H9 (cell line): ENCODE measurements around the gene GANAB. TPM values are rescaled to one million over a fixed set of nuclear protein-coding genes. Genes with fewer than 3 reads are reported as not detected.

Source experiments
- DNase-seq: peaks from one replicate; pipeline ENCODE4 v3.0.0-alpha.2; 2017
- H2AFZ ChIP-seq: one replicate; pipeline ENCODE4 v1.6.1; 2013; ENCODE audit warnings: mild to moderate bottlenecking, low read length, control low read depth, moderate library complexity
- H2AK5ac ChIP-seq: 2 replicates; pipeline ENCODE4 v1.6.1; 2013; ENCODE audit warnings: low read length, control low read depth, mixed read lengths; ENCODE audit not compliant: insufficient read length
- H2BK120ac ChIP-seq: one replicate; pipeline ENCODE4 v1.6.1; 2013; ENCODE audit warnings: low read depth, mild to moderate bottlenecking, low read length, control low read depth, inconsistent platforms; ENCODE audit not compliant: poor library complexity, severe bottlenecking
- H2BK12ac ChIP-seq: 2 replicates; pipeline ENCODE4 v1.6.1; 2013; ENCODE audit warnings: low read length, control low read depth, mixed read lengths, low read depth; ENCODE audit not compliant: insufficient read length
- H2BK15ac ChIP-seq: 2 replicates; pipeline ENCODE4 v1.6.1; 2013; ENCODE audit warnings: low read depth, low read length, control low read depth
- H2BK20ac ChIP-seq: one replicate; pipeline ENCODE4 v1.6.1; 2013; ENCODE audit warnings: low read depth, mild to moderate bottlenecking, low read length, control low read depth, inconsistent platforms; ENCODE audit not compliant: poor library complexity, severe bottlenecking
- H2BK5ac ChIP-seq: 2 replicates; pipeline ENCODE4 v1.6.1; 2013; ENCODE audit warnings: low read length, control low read depth, mixed read lengths; ENCODE audit not compliant: insufficient read length
- H3K14ac ChIP-seq: 2 replicates; pipeline ENCODE4 v1.6.1; 2013; ENCODE audit warnings: low read length, control low read depth; ENCODE audit not compliant: insufficient read depth
- H3K18ac ChIP-seq: 2 replicates; pipeline ENCODE4 v1.6.1; 2013; ENCODE audit warnings: low read depth, mild to moderate bottlenecking, mixed read lengths, low read length, control low read depth; ENCODE audit not compliant: insufficient read length
- H3K23ac ChIP-seq: 2 replicates; pipeline ENCODE4 v1.6.1; 2013; ENCODE audit warnings: low read length, control low read depth, mixed read lengths, low read depth; ENCODE audit not compliant: insufficient read length
- H3K23me2 ChIP-seq: 2 replicates; pipeline ENCODE4 v1.6.1; 2013; ENCODE audit warnings: low read depth, mild to moderate bottlenecking, mixed read lengths, low read length, control low read depth; ENCODE audit not compliant: insufficient read length, poor library complexity, severe bottlenecking
- H3K27ac ChIP-seq: 2 replicates; pipeline ENCODE4 v1.5.1; 2013; ENCODE audit warnings: low read length, control low read depth, mixed read lengths, low read depth; ENCODE audit not compliant: insufficient read length
- H3K27me3 ChIP-seq: 2 replicates; pipeline ENCODE4 v1.6.1; 2013; ENCODE audit warnings: low read length, control low read depth, inconsistent platforms; ENCODE audit not compliant: insufficient read depth
- H3K4ac ChIP-seq: 2 replicates; pipeline ENCODE4 v1.6.1; 2013; ENCODE audit warnings: low read depth, mild to moderate bottlenecking, control low read depth, inconsistent platforms, low read length, moderate library complexity
- H3K4me1 ChIP-seq: 2 replicates; pipeline ENCODE4 v1.6.1; 2013; ENCODE audit warnings: low read length, control low read depth, inconsistent platforms; ENCODE audit not compliant: insufficient read depth
- H3K4me2 ChIP-seq: 2 replicates; pipeline ENCODE4 v1.6.1; 2013; ENCODE audit warnings: low read length, control low read depth, mixed read lengths; ENCODE audit not compliant: insufficient read length, insufficient read depth
- H3K56ac ChIP-seq: 2 replicates; pipeline ENCODE4 v1.6.1; 2013; ENCODE audit warnings: low read depth, mild to moderate bottlenecking, mixed read lengths, low read length, control low read depth; ENCODE audit not compliant: insufficient read length
- H3K79me1 ChIP-seq: 2 replicates; pipeline ENCODE4 v1.6.1; 2013; ENCODE audit warnings: low read depth, mild to moderate bottlenecking, moderate library complexity, low read length, control low read depth, inconsistent platforms; ENCODE audit not compliant: insufficient read depth, poor library complexity, severe bottlenecking
- H3K79me2 ChIP-seq: 2 replicates; pipeline ENCODE4 v1.6.1; 2013; ENCODE audit warnings: low read length, control low read depth, inconsistent platforms; ENCODE audit not compliant: insufficient read depth
- H3K9ac ChIP-seq: 2 replicates; pipeline ENCODE4 v1.6.1; 2013; ENCODE audit warnings: low read length, control low read depth, mixed read lengths; ENCODE audit not compliant: insufficient read length; ENCODE audit errors: extremely low read depth
- H3K9me3 ChIP-seq: one replicate; pipeline ENCODE4 v1.6.1; 2013; ENCODE audit warnings: low read depth, low read length, inconsistent platforms; ENCODE audit not compliant: control insufficient read depth
- H3T11ph ChIP-seq: one replicate; pipeline ENCODE4 v1.6.1; 2013; ENCODE audit warnings: mild to moderate bottlenecking, low read length, control low read depth, inconsistent platforms
- H4K20me1 ChIP-seq: one replicate; pipeline ENCODE4 v1.6.1; 2013; ENCODE audit not compliant: control insufficient read depth, insufficient read length, insufficient read depth
- H4K5ac ChIP-seq: 2 replicates; pipeline ENCODE4 v1.6.1; 2013; ENCODE audit warnings: low read depth, mild to moderate bottlenecking, mixed read lengths, low read length, control low read depth; ENCODE audit not compliant: insufficient read length
- H4K8ac ChIP-seq: replicated peaks from 2 replicates; pipeline ENCODE4 v1.6.1; 2013; ENCODE audit warnings: low read length, control low read depth, mixed read lengths, low read depth; ENCODE audit not compliant: insufficient read length
- H4K91ac ChIP-seq: 2 replicates; pipeline ENCODE4 v1.6.1; 2013; ENCODE audit warnings: low read depth, mild to moderate bottlenecking, moderate library complexity, mixed read lengths, low read length, control low read depth; ENCODE audit not compliant: insufficient read length
- H3K27ac Mint-ChIP-seq, 3 experiments: 2 replicates in 2 of 3; 3 replicates in 1 of 3; pipeline ENCODE4 v1.8.0; 2020 to 2021; ENCODE audit warnings: mixed read lengths in 3 of 3, mild to moderate bottlenecking in 1 of 3, moderate library complexity in 1 of 3
- H3K27me3 Mint-ChIP-seq: 2 replicates; pipeline ENCODE4 v1.8.0; 2021; ENCODE audit warnings: low read depth, mild to moderate bottlenecking, moderate library complexity, mixed read lengths
- H3K36me3 Mint-ChIP-seq, 3 experiments: 2 replicates in 2 of 3; 3 replicates in 1 of 3; pipeline ENCODE4 v1.8.0; 2020 to 2021; ENCODE audit warnings: low read depth in 3 of 3, mixed read lengths in 3 of 3; ENCODE audit not compliant: insufficient read depth in 1 of 3
- H3K4me1 Mint-ChIP-seq, 2 experiments: 2 replicates each; pipeline ENCODE4 v1.8.0; 2020; ENCODE audit warnings: mixed read lengths in 2 of 2
- H3K4me3 Mint-ChIP-seq, 2 experiments: 2 replicates in 1 of 2; 3 replicates in 1 of 2; pipeline ENCODE4 v1.8.0; 2020 to 2021; ENCODE audit warnings: mild to moderate bottlenecking in 2 of 2, mixed read lengths in 2 of 2, moderate library complexity in 1 of 2
- H3K9me3 Mint-ChIP-seq, 2 experiments: 2 replicates in 1 of 2; 3 replicates in 1 of 2; pipeline ENCODE4 v1.8.0; 2020; ENCODE audit warnings: mild to moderate bottlenecking in 2 of 2, mixed read lengths in 2 of 2, moderate library complexity in 1 of 2
- WGBS: extraction: QIAGEN DNeasy Blood & Tissue Kit; methylation state at CpG from one replicate; pipeline ENCODE4 v1.1.7; 2013; ENCODE audit warnings: missing lambda C conversion rate, low lambda C conversion rate, mixed read lengths; ENCODE audit not compliant: insufficient read length; ENCODE audit errors: extremely low coverage; 5-methylcytosine and 5-hydroxymethylcytosine counted together
- total RNA-seq: library from RNA; stranded (reverse); gene quantifications from 2 replicates; pipeline ENCODE4 v1.2.1, GENCODE V29; 2021
- TF ChIP-seq, protein P1 (sequence below): fragments of 200-600 bp; sonication (generic); conservative IDR thresholded peaks from 3 replicates; pipeline ENCODE4 v1.8.0; 2021; ENCODE audit warnings: antibody characterized with exemption, mild to moderate bottlenecking

Gene GANAB
- total RNA-seq, 1 experiment from 2014 or later: 387 TPM

DNA sequence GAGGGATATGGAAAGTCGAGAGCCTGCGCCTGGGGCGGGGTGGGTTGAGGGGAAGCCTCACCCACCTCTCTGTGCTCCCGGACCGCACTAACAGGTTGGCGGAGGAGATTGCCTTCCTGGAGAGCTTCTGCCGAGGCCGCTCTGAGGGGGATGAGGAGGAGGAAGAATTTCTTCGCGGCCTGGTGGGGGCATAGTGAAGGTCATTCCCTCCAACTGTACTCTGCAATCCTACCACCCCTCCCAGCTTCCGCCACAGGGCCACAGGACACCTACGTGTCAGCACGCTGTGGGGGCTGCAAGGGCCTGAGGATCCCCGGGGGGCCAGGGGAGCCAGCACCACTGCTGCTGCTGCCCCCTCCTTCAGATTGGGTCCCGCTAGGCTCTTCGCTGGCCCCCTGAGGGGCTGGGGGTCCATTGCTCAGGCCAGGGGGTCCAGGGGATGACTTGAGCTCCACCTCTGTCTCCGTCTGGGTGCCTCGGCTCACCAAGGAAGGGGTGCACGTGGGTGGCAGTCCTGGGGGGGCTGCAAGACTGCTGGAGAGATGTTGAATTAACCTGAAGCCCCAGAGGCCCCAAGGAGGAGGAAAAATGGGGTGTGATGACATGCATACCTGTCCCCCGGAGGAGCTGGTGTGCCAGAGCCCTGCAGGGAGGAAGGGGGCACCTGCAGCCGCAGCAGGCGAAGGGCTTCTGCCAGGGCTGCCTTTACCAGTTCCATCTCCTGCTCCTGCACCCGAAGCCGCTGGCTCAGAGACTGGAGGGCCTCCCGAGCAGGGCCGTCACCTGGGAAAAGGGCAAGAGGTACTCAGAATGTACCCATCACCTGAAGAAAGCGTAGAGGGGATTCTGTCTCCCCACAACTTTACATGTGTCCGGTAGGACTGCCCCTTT, 35.4 kb downstream of the GANAB start:
- Histone ChIP-seq H2AFZ (no peak overlapping the region), H3K9ac (no peak overlapping the region)
- no CpG with 5 or more reads among the region's 28 CpGs for WGBS

More for the DNA sequence above, 35.4 kb downstream of the GANAB start:
- Mint-ChIP-seq H3K27ac (peak overlapping the region in 1 of 3 experiments; percentile 12; a peak in 1 of 7 replicates), H3K36me3 (peaks cover 0 to 14% (median 0%) of the 10 kb centered on the region in 3 experiments; a peak in 4 of 7 replicates), H3K4me1 (peaks cover 27 to 47% of the 10 kb centered on the region in 2 experiments), H3K9me3 (no peaks in the 10 kb centered on the region), H3K4me3 (peak overlapping the region; percentile 85 to 86), H3K27me3 (peaks cover 4% of the 10 kb centered on the region)
- Histone ChIP-seq H3K23ac (no peak overlapping the region), H2BK5ac (no peak overlapping the region), H2BK20ac (no peak overlapping the region), H2BK120ac (no peak overlapping the region), H4K20me1 (no peaks in the 10 kb centered on the region), H3K23me2 (peaks cover 13% of the 10 kb centered on the region), H3K18ac (no peak overlapping the region), H3K4me2 (peak overlapping the region; percentile 90), H3K56ac (no peak overlapping the region), H2AK5ac (no peak overlapping the region), H4K8ac (no peak overlapping the region), H3K79me1 (no peaks in the 10 kb centered on the region), H2BK15ac (no peak overlapping the region), H3K4ac (no peak overlapping the region), H3K27me3 (no peaks in the 10 kb centered on the region), H3K79me2 (no peaks in the 10 kb centered on the region), H3K9me3 (no peaks in the 10 kb centered on the region), H3K27ac (no peak overlapping the region), H2BK12ac (no peak overlapping the region), H4K91ac (no peak overlapping the region), H3K4me1 (no peaks in the 10 kb centered on the region), H3K14ac (no peak overlapping the region; the same call in 1 of the 2 replicates), H3T11ph (no peak overlapping the region), H4K5ac (no peak overlapping the region)
- TF ChIP-seq, protein P1, sequence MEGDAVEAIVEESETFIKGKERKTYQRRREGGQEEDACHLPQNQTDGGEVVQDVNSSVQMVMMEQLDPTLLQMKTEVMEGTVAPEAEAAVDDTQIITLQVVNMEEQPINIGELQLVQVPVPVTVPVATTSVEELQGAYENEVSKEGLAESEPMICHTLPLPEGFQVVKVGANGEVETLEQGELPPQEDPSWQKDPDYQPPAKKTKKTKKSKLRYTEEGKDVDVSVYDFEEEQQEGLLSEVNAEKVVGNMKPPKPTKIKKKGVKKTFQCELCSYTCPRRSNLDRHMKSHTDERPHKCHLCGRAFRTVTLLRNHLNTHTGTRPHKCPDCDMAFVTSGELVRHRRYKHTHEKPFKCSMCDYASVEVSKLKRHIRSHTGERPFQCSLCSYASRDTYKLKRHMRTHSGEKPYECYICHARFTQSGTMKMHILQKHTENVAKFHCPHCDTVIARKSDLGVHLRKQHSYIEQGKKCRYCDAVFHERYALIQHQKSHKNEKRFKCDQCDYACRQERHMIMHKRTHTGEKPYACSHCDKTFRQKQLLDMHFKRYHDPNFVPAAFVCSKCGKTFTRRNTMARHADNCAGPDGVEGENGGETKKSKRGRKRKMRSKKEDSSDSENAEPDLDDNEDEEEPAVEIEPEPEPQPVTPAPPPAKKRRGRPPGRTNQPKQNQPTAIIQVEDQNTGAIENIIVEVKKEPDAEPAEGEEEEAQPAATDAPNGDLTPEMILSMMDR: no peak
- DNase-seq: no peak
